Activated naive CD4-positive, alpha-beta T cell treated with anti-CD3 and anti-CD28 coated beads for 36 hours (primary cell): Measurements from ENCODE around the gene NCAPG. TPM values are rescaled to one million over a fixed set of nuclear protein-coding genes. Genes with fewer than 3 reads are reported as not detected.

Source experiments
- CTCF ChIA-PET: fragments of 350-600 bp; sonication (Branson Sonifier 250); formaldehyde crosslinking; loops from one replicate; lab custom pipeline; 2021; ENCODE audit warnings: antibody characterized with exemption; lab: Charles Lee
- DNase-seq: peaks from one replicate; pipeline ENCODE4 v3.0.0-alpha.2; 2020
- H3K27ac Mint-ChIP-seq: one replicate; pipeline ENCODE4 v1.8.0; 2021; ENCODE audit warnings: mild to moderate bottlenecking, mixed read lengths
- H3K27me3 Mint-ChIP-seq: one replicate; pipeline ENCODE4 v1.8.0; 2021; ENCODE audit warnings: low read depth, mixed read lengths
- H3K36me3 Mint-ChIP-seq: one replicate; pipeline ENCODE4 v1.8.0; 2021; ENCODE audit warnings: low read depth, mixed read lengths
- H3K4me1 Mint-ChIP-seq: one replicate; pipeline ENCODE4 v1.8.0; 2021; ENCODE audit warnings: low read depth, mixed read lengths
- H3K4me3 Mint-ChIP-seq: one replicate; pipeline ENCODE4 v1.8.0; 2021; ENCODE audit warnings: mild to moderate bottlenecking, moderate library complexity, mixed read lengths
- H3K9me3 Mint-ChIP-seq: one replicate; pipeline ENCODE4 v1.8.0; 2021; ENCODE audit warnings: mixed read lengths
- intact Hi-C: fragments of 100-400 bp; cut with micrococcal nuclease; formaldehyde crosslinking; loops from one replicate; pipeline ENCODE4 v1.15.1; 2023
- total RNA-seq, 2 experiments: library from RNA; stranded (reverse); gene quantifications; one replicate each; pipeline ENCODE4 v1.2.3, GENCODE V29; 2021

NCAPG gene
- total RNA-seq, 2 experiments from 2014 or later = 70.2 to 78.4 TPM

- no peak overlapping the region for H3K4me3 Mint-ChIP-seq
- no peaks in the 10 kb centered on the region for H3K36me3 Mint-ChIP-seq
- H3K4me1 Mint-ChIP-seq = no peaks in the 10 kb centered on the region
- CTCF ChIA-PET = no interaction called here
- H3K9me3 Mint-ChIP-seq = no peaks in the 10 kb centered on the region
- intact Hi-C loops = no loop called here
- no peak for DNase-seq
- no peaks in the 10 kb centered on the region for H3K27me3 Mint-ChIP-seq
- H3K27ac Mint-ChIP-seq = no peak overlapping the region
Observed at GRCh38 chr4:17771284-17771908, 39.4 kb upstream of the NCAPG start.

GRCh38 chr4:17773135-17773698 is 37.6 kb upstream of the NCAPG start:
- CTCF ChIA-PET = no interaction called here
- intact Hi-C loops = no loop called here
- Mint-ChIP-seq H3K4me3 (no peak overlapping the region), H3K27me3 (no peaks in the 10 kb centered on the region), H3K36me3 (no peaks in the 10 kb centered on the region), H3K4me1 (no peaks in the 10 kb centered on the region), H3K9me3 (no peaks in the 10 kb centered on the region), H3K27ac (no peak overlapping the region)
- no peak for DNase-seq

- H3K4me3 Mint-ChIP-seq = no peak overlapping the region
- CTCF ChIA-PET = no interaction called here
Observed at GRCh38 chr4:17778431-17778830, 32.3 kb upstream of the NCAPG start.

GRCh38 chr4:17780501-17781299 is 30.1 kb upstream of the NCAPG start:
- Mint-ChIP-seq H3K36me3 (peaks cover 7% of the 10 kb centered on the region), H3K27me3 (peaks cover 33% of the 10 kb centered on the region), H3K4me3 (peak overlapping the region; percentile 34), H3K4me1 (peaks cover 9% of the 10 kb centered on the region), H3K9me3 (no peaks in the 10 kb centered on the region), H3K27ac (no peak overlapping the region)
- CTCF ChIA-PET = no interaction called here
- no peak for DNase-seq
- intact Hi-C loops = no loop called here

More at GRCh38 chr4:17778431-17778830, 32.3 kb upstream of the NCAPG start:
- no peaks in the 10 kb centered on the region for H3K9me3 Mint-ChIP-seq
- H3K27me3 Mint-ChIP-seq = peaks cover 33% of the 10 kb centered on the region
- no peak overlapping the region for H3K27ac Mint-ChIP-seq
- H3K36me3 Mint-ChIP-seq = peaks cover 7% of the 10 kb centered on the region
- H3K4me1 Mint-ChIP-seq = peaks cover 9% of the 10 kb centered on the region
- no peak for DNase-seq
- intact Hi-C loops = no loop called here

GRCh38 chr4:17781300-17782287 is 29.2 kb upstream of the NCAPG start, which contains the start of gene FAM184B:
TSS of gene FAM184B (minus strand) at chr4:17781621. CDS start at chr4:17781299, 322 bp downstream.
- peaks cover 33% of the 10 kb centered on the region for H3K27me3 Mint-ChIP-seq
- CTCF ChIA-PET = no interaction called here
- no peak for DNase-seq
- peaks cover 7% of the 10 kb centered on the region for H3K36me3 Mint-ChIP-seq
- peak within 1 kb of the TSS; percentile 34 for H3K4me3 Mint-ChIP-seq
- H3K27ac Mint-ChIP-seq = no peak within 1 kb of the TSS
- H3K9me3 Mint-ChIP-seq = no peaks in the 10 kb centered on the region
- intact Hi-C loops = no loop called here
- H3K4me1 Mint-ChIP-seq = peaks cover 12% of the 10 kb centered on the region

- intact Hi-C loops = loop anchor here (1.0 to 2.0 kb wide), 2 partner anchors 12 to 23 kb away; no protein-coding TSS in a partner anchor
- no peak for DNase-seq
- CTCF ChIA-PET = interaction anchor here (1.1 to 1.5 kb wide), 2 partner anchors 12 to 236 kb away, joined by 3 to 4 read pairs; no protein-coding TSS in a partner anchor
Observed at GRCh38 chr4:17785858-17786257, 24.9 kb upstream of the NCAPG start.

GRCh38 chr4:17786567-17786966 is 24.2 kb upstream of the NCAPG start:
- Mint-ChIP-seq H3K9me3 (no peaks in the 10 kb centered on the region), H3K4me3 (no peak overlapping the region), H3K27me3 (peaks cover 12% of the 10 kb centered on the region), H3K36me3 (peaks cover 11% of the 10 kb centered on the region), H3K27ac (no peak overlapping the region), H3K4me1 (peaks cover 21% of the 10 kb centered on the region)
- intact Hi-C loops = loop anchor here (1.0 to 2.0 kb wide), 2 partner anchors 12 to 22 kb away; no protein-coding TSS in a partner anchor
- no peak for DNase-seq
- CTCF ChIA-PET = interaction anchor here (1.1 to 1.5 kb wide), 2 partner anchors 11 to 237 kb away, joined by 3 to 4 read pairs; no protein-coding TSS in a partner anchor

More at GRCh38 chr4:17785858-17786257, 24.9 kb upstream of the NCAPG start:
- peaks cover 24% of the 10 kb centered on the region for H3K4me1 Mint-ChIP-seq
- H3K27ac Mint-ChIP-seq = no peak overlapping the region
- peaks cover 15% of the 10 kb centered on the region for H3K27me3 Mint-ChIP-seq
- H3K9me3 Mint-ChIP-seq = no peaks in the 10 kb centered on the region
- H3K4me3 Mint-ChIP-seq = no peak overlapping the region
- peaks cover 11% of the 10 kb centered on the region for H3K36me3 Mint-ChIP-seq

GRCh38 chr4:17787315-17787714 is 23.5 kb upstream of the NCAPG start:
- Mint-ChIP-seq H3K4me3 (no peak overlapping the region), H3K27me3 (peaks cover 4% of the 10 kb centered on the region), H3K9me3 (no peaks in the 10 kb centered on the region), H3K27ac (no peak overlapping the region), H3K36me3 (peaks cover 10% of the 10 kb centered on the region), H3K4me1 (peaks cover 14% of the 10 kb centered on the region)
- CTCF ChIA-PET = interaction anchor here (1.0 to 1.5 kb wide), 2 partner anchors 10 to 238 kb away, joined by 4 to 5 read pairs; no protein-coding TSS in a partner anchor
- intact Hi-C loops = loop anchor here (2.0 kb wide), 1 partner anchor 21 kb away; no protein-coding TSS in a partner anchor
- no peak for DNase-seq

- DNase-seq = no peak
- intact Hi-C loops = no loop called here
- peaks cover 14% of the 10 kb centered on the region for H3K4me1 Mint-ChIP-seq
- CTCF ChIA-PET = no interaction called here
- H3K9me3 Mint-ChIP-seq = no peaks in the 10 kb centered on the region
- H3K4me3 Mint-ChIP-seq = no peak overlapping the region
- H3K27ac Mint-ChIP-seq = no peak overlapping the region
- peaks cover 16% of the 10 kb centered on the region for H3K36me3 Mint-ChIP-seq
- no peaks in the 10 kb centered on the region for H3K27me3 Mint-ChIP-seq
Observed at GRCh38 chr4:17788956-17789355, 21.8 kb upstream of the NCAPG start.

GRCh38 chr4:17794730-17795129 is 16.0 kb upstream of the NCAPG start:
- Mint-ChIP-seq H3K4me1 (peaks cover 4% of the 10 kb centered on the region), H3K36me3 (peaks cover 20% of the 10 kb centered on the region), H3K27me3 (no peaks in the 10 kb centered on the region)

GRCh38 chr4:17797808-17798207 is 13.0 kb upstream of the NCAPG start:
- CTCF ChIA-PET = interaction anchor here (0.7 to 2.9 kb wide), 4 partner anchors 10 to 162 kb away, joined by 3 to 22 read pairs (median 4); no protein-coding TSS in a partner anchor
- Mint-ChIP-seq H3K4me3 (no peak overlapping the region), H3K27ac (no peak overlapping the region), H3K36me3 (peaks cover 27% of the 10 kb centered on the region), H3K9me3 (no peaks in the 10 kb centered on the region), H3K27me3 (no peaks in the 10 kb centered on the region), H3K4me1 (peaks cover 12% of the 10 kb centered on the region)
- no peak for DNase-seq
- intact Hi-C loops = loop anchor here (1.0 kb wide), 1 partner anchor 12 kb away; no protein-coding TSS in a partner anchor

More at GRCh38 chr4:17794730-17795129, 16.0 kb upstream of the NCAPG start:
- H3K9me3 Mint-ChIP-seq = no peaks in the 10 kb centered on the region
- CTCF ChIA-PET = no interaction called here
- no peak overlapping the region for H3K4me3 Mint-ChIP-seq
- no peak overlapping the region for H3K27ac Mint-ChIP-seq
- DNase-seq = no peak
- intact Hi-C loops = no loop called here
